GM21786 (cell line): ENCODE results near the gene VPREB1.
"Not testable (repeated sequence)": the region's sequence is repeated elsewhere in the genome, so short reads cannot be mapped to it uniquely, and the experiment has no call there.

Source experiments
- ATAC-seq: cut with Tn5 transposase; IDR thresholded peaks from one replicate; pipeline ENCODE4 v1.9.1; 2021; ENCODE audit not compliant: unreplicated experiment

Gene VPREB1

DNA sequence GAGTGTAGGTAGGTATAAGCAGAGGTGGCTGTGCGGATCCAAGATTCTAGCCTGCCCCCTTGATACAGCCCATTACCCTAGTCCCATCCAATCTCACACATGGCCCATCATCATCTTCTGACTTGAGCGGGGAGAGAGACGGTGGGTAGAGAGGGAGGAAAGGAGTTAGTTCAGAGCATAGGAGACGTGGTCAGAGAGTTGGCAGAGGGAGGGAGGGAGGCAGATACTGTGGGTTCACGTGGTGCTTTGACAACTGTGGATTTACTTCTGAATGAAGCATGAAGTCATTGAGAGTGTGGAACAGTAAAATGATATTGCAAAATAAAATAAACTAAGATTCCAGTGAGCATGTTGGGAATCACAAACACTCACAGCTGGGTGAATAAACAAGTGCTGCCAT, 31.4 kb upstream of the VPREB1 start:
- no peak for ATAC-seq

DNA sequence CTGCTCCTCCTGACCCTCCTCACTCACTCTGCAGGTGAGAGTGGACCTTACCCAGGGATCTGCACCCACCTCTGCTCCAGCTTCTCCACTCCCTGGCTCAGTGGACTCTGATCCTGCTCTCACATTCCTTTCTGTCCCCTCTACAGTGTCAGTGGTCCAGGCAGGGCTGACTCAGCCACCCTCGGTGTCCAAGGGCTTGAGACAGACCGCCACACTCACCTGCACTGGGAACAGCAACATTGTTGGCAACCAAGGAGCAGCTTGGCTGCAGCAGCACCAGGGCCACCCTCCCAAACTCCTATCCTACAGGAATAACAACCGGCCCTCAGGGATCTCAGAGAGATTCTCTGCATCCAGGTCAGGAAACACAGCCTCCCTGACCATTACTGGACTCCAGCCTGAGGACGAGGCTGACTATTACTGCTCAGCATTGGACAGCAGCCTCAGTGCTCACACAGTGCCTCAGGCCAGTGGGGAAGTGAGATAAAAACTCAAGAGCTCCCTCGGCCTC, 29.7 kb upstream of the VPREB1 start:
- ATAC-seq, result no peak

DNA sequence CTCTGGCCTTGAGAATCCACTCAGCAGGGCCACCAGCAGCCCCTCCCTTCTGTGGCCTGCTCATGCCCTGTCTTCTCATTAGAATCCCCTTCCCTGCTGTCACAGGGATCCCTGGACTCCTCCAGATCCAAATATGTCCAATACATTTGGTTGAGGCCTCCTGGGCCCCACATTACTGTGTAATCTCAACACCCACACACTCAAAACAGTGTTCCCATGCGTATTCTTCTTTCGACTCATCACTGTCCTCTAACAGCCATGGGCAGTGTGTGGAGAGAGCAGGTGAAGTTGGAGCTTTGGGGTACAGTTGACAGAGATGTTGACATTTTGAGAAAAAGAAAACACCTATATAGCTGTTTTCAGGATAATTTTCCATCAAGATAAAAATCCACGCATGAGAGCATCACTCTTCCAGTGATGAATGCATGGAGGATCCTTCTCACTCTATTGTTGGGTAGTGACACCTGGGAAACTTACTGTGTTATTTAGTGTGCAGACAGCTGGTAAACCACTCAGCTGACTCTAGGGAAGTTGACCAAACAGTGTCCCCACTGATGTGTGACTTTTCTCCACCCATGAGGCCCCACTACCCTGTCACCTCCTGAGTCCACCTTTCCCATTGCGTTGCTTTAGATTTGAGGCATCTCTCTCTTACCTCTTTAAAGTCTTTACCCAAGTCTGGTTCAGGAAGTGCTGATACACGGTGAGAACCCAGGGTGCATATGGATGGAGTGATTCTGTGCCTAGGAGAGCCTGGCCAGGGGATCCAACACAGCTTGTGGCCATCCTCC, 28.7 kb upstream of the VPREB1 start:
- ATAC-seq, result no peak

DNA sequence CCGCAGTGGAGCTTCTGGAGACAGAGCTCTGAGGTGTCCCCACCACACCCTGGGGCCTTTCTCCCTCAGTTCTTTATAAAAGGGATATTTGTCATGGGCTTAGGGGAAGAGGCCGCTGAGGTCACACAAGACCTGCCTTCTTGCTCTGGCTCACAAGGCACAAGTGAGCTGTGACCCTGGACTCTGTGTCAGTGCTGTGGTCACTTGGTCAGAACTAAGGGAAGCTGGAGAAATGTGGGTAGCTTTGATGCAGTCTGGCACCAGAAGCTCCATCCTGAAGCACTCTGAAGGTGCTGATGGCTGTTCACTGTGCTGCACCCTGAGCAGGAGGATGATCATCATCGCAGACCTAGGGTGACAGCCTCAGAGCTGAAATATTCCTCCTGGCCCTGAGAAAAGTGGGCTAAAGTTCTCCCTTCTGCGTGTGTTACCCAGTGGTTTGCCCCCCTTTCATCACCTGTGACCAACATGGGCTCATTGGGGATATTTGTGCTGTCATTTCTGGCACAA, 28.1 kb upstream of the VPREB1 start:
- no peak for ATAC-seq

DNA sequence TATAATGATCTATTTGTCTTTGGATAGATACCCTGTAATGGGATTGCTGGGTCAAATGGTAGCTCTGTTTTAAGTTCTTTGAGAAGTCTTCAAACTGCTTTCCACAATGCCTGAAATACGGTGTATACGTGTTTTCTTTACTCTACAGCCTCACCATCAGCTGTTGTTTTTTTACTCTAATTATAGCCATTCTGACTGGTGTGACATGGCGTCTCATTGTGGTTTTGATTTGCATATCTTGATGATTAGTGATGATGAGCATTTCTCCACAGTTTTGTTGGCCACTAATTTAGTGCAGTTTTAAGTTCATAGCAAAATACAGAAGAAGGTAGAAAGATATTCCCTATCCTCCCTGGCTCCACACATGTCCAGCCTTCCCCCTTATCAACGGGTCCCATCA, 26.3 kb upstream of the VPREB1 start:
- no peak for ATAC-seq

DNA sequence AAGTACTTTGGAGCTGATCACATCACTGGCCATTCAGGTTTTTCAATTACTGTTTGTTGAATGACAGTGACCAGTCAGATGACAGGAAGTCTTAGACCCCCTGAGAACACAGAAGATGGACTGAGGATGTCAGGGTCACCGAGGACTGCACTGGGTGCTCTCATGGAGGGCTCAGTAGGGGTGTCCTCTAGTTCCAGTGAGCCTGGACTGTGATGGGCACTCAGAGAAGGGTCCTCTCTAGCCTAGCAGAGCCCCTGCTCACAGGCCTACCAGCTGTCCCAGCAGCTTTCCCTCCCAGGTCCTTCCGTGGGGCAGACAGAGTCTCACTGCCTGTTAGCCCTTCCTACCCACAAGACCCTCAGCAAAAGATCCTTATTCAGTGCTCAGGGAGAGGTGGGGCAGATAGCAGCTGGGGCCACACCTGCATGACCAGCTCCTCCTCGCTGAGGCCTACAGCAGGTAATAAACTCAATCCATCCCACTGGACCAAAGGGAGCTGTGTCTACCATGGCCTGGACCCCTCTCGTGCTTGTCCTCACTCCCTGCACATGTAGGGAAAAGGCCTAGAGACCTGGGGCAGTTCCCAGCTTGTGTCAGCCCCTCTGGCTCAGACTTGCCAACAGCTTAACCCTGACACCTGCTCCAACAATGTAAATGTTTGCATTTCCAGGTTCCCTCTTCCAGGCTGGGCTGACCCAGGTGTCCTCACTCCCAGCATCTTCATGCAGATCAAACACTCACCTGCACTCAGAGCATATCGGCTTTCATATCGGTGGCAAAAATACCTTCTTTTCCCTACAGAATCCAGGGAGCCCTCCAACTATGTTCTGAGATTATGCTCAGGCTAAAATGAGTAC, 25.2 kb upstream of the VPREB1 start:
- ATAC-seq, result no peak

DNA sequence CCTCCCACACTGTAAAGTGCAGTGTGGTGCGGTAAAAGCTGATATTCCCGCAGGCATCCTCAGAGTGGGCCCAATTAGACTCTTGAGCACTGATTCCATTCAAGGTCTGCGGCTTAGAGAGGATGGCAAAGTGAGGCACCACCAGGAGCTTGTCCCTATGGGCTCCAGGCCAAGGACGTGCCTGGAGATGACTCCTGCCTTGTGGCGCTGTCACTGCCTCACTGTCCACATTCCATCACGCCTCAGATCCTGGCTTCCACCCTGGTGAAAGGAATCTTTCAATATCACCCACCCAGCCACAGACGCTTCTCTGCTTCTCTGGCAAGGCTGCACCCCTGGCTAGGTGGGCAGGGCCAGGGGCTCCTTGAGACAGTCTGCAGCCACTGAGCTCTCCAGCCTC, 23.5 kb upstream of the VPREB1 start:
- ATAC-seq, result not testable (repeated sequence)

DNA sequence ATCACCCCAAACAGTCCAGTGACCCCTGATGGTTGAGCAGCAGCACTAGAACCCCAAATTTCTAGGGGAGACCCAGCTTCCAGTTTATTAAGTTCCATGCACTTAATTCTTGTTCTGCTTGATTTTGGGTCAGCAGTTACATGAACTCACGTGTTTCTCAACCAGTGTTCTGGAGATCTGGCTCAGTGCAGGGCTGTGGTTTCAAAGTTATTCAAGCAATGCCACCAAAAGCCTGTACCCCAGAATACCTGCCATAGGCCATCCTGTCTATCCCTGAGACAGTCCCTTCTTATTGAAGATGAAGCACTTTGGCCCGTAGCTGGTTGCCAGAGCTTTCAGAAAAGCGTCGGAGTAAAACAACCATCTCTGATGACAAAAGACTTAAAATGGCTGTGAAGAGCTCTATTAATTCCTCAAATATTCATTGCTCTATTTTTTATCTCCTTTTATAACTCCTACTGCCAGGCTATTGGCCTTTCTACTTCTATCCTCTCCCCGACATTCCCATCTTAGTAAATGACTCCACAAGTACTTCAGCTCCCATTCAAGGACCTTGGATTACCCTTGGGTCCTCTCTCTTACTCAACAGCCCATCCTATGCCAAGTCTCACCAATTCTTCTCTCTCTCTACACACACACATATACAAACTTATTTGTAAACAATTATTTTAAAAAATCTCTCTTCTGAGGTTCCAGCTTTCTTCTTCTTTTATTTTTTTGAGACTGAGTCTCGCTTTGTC, 18.0 kb upstream of the VPREB1 start:
- ATAC-seq, result no peak

DNA sequence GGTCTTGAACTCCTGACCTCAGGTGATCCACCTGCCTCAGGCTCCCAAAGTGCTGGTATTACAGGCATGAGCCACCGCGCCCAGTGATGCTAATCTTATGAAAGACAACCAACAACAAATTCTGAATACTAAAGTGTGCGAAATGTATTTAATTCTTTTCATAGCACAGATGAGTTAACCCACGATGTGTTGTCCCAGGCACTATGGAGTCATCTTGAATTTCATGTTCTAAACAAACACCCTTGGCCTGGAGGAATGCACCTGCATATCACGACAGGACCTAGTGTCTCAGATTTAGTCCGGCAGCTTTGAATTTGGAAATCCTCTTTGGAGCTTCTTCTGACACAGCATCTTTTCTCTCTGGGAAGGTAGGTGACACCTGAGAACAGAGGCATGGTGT, 16.2 kb upstream of the VPREB1 start:
- no peak for ATAC-seq

DNA sequence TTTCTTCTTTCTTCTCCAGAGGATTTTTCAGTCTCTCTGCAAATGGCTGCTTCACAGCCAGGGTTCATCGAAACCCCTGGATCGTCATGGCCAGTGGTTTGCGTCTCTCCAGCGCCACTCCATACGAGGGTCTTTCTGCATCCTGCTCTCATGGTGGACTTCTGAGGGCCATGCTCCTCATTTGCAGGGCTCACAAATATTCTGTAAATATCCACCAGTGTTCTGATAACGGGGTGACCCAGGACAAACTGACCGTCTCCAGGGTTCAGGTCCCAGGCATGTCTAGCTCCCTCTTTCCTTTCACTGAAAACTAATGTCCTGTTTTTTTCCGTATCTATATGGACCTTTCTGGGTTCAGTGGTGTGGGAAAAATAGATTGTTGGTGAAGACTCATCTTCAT, 15.7 kb upstream of the VPREB1 start:
- no peak for ATAC-seq

DNA sequence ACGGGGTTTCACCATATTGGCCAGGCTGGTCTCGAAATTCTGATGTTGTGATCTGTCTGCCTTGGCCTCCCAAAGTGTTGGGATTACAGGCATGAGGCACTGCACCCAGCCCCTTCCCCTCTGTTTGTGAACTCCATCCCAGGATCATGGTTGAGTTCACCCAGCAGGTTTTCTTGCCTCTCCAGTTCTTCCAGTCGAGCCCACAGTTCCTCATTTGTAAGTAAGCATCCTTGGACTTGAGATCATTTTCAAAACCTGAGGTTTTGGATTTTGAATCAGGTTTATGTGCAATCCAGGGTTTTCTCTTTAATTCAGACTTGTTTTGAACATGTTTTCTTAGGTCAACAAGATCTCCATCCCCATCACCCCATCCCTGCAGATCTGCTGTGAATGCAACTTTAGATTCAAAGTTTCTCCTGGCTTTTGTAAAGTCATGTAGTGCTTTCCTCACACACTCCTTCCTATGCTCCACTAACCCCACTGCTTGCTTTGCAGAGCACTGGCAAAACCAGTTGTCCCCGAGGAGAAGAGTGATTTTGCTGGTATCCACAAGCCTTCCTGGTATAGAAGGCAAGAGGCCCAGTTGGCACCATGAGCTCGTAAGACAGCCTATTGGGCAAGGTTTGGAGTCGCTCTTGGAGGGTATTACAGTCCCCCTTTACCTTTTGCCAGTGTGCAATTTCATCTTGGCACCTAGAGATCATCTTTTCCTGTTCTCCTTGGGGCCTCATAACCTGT, 14.7 kb upstream of the VPREB1 start:
- ATAC-seq, result no peak

DNA sequence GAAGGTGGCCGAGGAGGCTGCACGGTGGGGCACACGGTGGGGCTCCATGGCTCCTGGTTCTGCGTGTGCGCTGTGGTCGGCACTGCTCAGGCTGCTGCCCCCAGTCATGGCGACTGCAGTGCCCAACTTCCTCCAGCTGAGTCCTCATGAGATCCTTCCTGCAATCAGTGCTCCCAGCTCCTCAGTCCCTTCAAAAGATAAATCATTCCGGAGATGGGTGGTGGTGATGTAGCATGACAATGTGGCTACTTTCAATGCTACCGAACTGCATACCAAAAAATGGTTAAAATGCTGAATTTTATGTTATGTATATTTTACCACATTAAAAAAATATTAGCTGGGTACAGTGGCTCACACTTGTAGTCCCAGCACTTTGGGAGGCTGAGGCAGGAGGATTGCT, 14.1 kb upstream of the VPREB1 start:
- no peak for ATAC-seq

DNA sequence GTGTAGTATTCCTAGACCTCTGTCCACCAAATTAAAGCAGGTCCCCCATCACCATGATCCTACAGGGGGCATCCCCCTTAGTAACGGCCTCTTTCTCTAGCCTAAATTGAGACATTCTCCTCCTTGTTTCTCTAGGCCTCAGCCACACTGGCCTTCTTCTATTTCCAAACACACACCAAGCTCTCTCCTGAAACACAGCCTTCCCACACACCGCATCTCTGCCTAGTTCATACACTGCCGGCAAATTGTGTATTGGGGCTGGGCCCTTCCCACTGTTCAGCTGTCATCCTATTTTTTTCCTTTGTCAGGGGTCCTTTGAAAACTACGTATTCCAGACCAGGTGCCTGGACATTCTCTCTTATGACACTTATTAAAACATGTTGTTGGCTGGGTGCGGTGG, 11.5 kb upstream of the VPREB1 start:
- ATAC-seq, result no peak

DNA sequence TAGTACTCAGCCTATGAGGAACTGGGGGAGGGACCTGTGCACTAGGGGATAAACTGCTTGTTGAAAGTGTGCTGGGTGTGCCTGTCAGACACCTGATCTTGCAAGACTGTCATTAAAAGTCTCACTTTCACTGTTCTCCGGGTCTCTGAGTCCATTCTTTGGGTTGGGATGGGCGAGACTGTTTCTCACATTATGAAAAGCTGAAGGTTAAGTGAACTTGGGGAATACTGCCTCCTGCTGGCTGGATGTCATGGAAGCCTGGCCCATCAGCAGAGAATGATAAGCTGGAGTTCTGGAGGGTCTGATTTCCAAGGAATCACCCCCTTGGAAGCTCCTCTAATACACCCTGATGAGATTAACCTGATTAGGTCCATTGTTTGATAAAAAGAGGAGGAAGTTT, 9.0 kb upstream of the VPREB1 start:
- no peak for ATAC-seq

DNA sequence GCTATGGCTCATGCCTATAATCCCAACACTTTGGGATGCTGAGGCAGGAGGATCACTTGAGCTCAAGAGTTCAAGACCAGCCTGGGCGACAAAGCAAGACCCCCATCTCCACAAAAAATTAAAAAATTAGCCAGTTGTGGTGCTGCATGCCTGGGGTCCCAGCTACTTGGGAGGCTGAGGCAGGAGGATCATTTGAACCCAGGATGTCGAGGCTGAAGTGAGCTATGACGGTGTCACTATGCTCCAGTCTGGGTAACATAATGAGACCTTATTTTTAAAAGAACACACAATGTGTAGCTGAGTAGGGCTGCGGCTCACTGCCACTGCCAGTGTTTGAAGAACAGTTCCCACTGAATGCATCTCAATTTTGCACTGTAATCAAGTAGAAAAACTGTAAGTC, 7.1 kb upstream of the VPREB1 start:
- no peak for ATAC-seq

DNA sequence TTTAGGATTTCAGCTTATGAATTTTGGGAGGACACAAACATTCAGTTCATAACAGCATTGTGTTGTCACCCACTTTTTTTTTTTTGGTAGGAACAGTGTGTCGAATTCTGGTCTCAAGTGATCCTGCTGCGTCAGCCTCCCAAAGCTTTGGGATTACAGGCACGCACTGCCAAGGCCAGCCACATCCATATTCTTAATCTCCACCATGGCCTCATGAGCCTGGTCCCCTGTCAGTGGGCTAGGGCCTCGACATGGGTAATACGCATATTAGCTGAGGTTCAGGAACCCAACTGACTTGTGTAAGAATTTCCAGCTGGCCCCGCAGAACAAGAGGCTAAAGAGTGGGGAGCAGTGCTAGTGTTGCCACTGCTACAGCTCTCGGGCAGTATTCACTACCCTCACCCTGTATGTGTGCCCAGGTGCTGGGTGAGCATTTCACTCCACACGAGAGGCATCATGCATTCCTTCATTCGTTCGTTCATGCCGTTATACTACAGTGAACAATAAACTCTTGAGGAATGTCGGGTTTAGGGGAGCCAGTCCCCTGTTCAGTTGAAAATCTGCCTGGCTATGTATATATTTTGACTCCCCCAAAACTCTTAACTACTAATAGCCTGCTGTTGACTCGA, 5.2 kb upstream of the VPREB1 start:
- no peak for ATAC-seq

DNA sequence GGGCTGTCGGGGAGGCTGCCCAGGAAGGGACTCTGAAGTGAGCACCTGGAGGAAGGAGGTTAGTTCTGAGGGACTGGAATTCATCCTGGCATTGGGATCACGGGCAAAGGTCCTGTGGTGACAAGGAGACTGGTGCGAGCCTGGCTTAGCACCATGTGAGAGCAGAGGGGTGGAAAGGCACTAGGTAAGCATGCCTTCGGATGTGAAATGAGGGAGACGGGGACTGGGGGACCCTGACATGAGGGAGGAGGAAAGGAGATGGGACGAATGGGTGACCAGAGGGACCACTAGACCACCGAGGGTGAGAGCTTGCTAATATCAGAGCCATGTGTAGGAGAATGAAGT, 3.1 kb upstream of the VPREB1 start:
- no peak for ATAC-seq

DNA sequence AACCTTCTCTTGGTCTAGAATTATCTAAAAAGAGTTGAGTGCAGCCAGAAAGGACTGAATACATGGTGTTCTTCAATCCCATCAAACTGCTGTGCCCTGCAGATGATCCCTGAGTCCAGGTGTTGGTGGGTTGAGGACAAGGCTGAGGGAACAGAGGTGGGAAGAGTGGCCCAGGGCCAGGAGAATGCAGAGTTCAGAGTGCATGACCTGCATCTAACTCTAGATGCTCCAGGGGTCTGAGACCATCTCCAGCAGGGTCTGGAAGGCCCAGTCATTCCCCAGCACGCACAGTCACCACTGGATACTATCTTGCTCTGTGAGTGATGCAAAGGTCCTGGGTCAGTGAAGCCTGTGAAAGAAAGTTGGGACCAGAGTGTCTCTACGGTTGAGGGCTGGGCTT, 2.1 kb upstream of the VPREB1 start:
- ATAC-seq, result no peak

DNA sequence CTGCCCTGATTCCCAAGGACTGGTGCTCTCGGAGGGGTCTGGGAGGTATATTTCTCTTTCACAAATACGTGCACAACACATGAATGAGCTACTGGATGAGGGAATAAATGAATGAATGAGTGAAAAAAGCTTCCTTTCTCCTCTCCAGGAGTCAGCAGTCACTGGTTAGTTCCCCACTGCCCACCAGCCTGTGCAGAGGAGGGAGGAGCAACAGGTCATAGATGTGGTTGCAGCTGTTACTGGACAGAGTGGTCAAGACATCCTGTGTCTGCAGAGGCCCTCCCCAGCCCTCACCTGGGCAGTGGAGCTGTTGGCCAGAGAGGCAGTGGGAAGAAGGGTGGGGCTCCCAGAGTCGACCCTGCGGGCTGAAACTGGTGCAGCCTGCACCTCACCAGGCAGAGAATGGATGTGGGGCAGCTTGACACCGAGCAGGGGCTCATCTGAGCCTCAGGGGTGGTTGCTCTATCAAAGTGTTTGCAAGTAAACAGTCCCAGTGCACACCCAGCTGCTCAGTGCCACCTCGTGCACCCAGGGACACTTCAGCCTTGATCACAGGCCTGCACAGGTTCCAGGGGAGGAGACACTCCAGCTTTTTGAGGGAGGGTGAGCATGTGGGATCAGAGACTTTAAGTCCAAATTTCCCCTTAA, 1.4 kb upstream of the VPREB1 start:
- no peak for ATAC-seq
